IMR-90 (cell line): ENCODE results near the gene FGF3. TPM values are rescaled to one million over a fixed set of nuclear protein-coding genes. Genes with fewer than 3 reads are reported as not detected.

ENCODE experiments used
- ATAC-seq: fragments of 200-7000 bp; cut with Tn5 transposase; 2 replicates; pipeline ENCODE4 v1.9.1; 2020; ENCODE audit warnings: low read depth, mild to moderate bottlenecking, moderate library complexity
- BruUV-seq: library from RNA; stranded (reverse); fragments of 400-500 nt; replicated peaks from 2 replicates; lab custom pipeline; 2021; lab: Mats Ljungman, UMichigan
- CTCF ChIA-PET: fragments of 300-600 bp; formaldehyde crosslinking; extraction: SDS; loops from one replicate; lab custom pipeline; 2021; ENCODE audit warnings: antibody characterized with exemption; lab: Yijun Ruan, JAX
- POLR2A ChIA-PET: fragments of 300-600 bp; sonication (Branson Sonifier 250); formaldehyde crosslinking; loops from one replicate; lab custom pipeline; 2022; ENCODE audit warnings: antibody characterized with exemption; ENCODE audit not compliant: unreplicated experiment; lab: Charles Lee
- DNase-seq: peaks from one replicate; pipeline ENCODE4 v3.0.0; 2013
- H2AFZ ChIP-seq: replicated peaks from 2 replicates; pipeline ENCODE3; 2013; ENCODE audit warnings: low read length, mild to moderate bottlenecking; ENCODE audit not compliant: poor library complexity
- H2AK5ac ChIP-seq: 2 replicates; pipeline ENCODE4 v1.6.1; 2013; ENCODE audit warnings: low read depth, low read length, inconsistent platforms
- H2AK9ac ChIP-seq: replicated peaks from 2 replicates; pipeline ENCODE3; 2013; ENCODE audit warnings: mild to moderate bottlenecking, low read depth, low read length, moderate library complexity; ENCODE audit not compliant: poor library complexity
- H2BK120ac ChIP-seq: 2 replicates; pipeline ENCODE4 v1.6.1; 2013; ENCODE audit warnings: low read depth, low read length, inconsistent platforms
- H2BK15ac ChIP-seq: 3 replicates; pipeline ENCODE4 v1.6.1; 2013; ENCODE audit warnings: low read depth, low read length, inconsistent platforms
- H2BK20ac ChIP-seq: 2 replicates; pipeline ENCODE4 v1.6.1; 2013; ENCODE audit warnings: low read depth, mild to moderate bottlenecking, inconsistent platforms, low read length, moderate library complexity
- H2BK5ac ChIP-seq: 2 replicates; pipeline ENCODE4 v1.6.1; 2013; ENCODE audit warnings: mild to moderate bottlenecking, low read depth, low read length, inconsistent platforms; ENCODE audit not compliant: poor library complexity, severe bottlenecking
- H3K14ac ChIP-seq: replicated peaks from 2 replicates; pipeline ENCODE4 v1.6.1; 2013; ENCODE audit warnings: low read depth, low read length, inconsistent platforms
- H3K18ac ChIP-seq: 2 replicates; pipeline ENCODE4 v1.6.1; 2013; ENCODE audit warnings: low read depth, low read length, control low read depth
- H3K23ac ChIP-seq: 2 replicates; pipeline ENCODE4 v1.6.1; 2013; ENCODE audit warnings: low read depth, low read length, inconsistent platforms
- H3K27ac ChIP-seq: 2 replicates; pipeline ENCODE4 v1.5.1; 2013; ENCODE audit warnings: mild to moderate bottlenecking, control low read depth, low read length; ENCODE audit not compliant: insufficient read depth
- H3K27me3 ChIP-seq: 2 replicates; pipeline ENCODE4 v1.6.1; 2013; ENCODE audit warnings: low read length; ENCODE audit not compliant: control insufficient read depth, insufficient read depth
- H3K36me3 ChIP-seq: 2 replicates; pipeline ENCODE4 v1.6.1; 2013; ENCODE audit warnings: low read length, mixed read lengths; ENCODE audit not compliant: control insufficient read depth, insufficient read depth
- H3K4ac ChIP-seq: 2 replicates; pipeline ENCODE4 v1.6.1; 2013; ENCODE audit warnings: low read depth, low read length, inconsistent platforms
- H3K4me1 ChIP-seq: 2 replicates; pipeline ENCODE4 v1.6.1; 2013; ENCODE audit warnings: low read length, mixed read lengths; ENCODE audit not compliant: control insufficient read depth, insufficient read depth
- H3K4me2 ChIP-seq: 2 replicates; pipeline ENCODE4 v1.6.1; 2013; ENCODE audit warnings: low read depth, mild to moderate bottlenecking, control low read depth, low read length, moderate library complexity
- H3K4me3 ChIP-seq: 2 replicates; pipeline ENCODE4 v1.5.1; 2013; ENCODE audit warnings: low read depth, mild to moderate bottlenecking, control low read depth, low read length, moderate library complexity; ENCODE audit not compliant: insufficient read depth
- H3K56ac ChIP-seq: 2 replicates; pipeline ENCODE4 v1.6.1; 2013; ENCODE audit warnings: low read length, inconsistent platforms; ENCODE audit not compliant: insufficient read depth; ENCODE audit errors: extremely low read depth
- H3K79me1 ChIP-seq, 2 experiments: 2 replicates each; pipeline ENCODE4 v1.6.1; 2013; ENCODE audit warnings: low read length in 2 of 2, inconsistent platforms in 1 of 2, low read depth in 1 of 2
- H3K9ac ChIP-seq: 2 replicates; pipeline ENCODE4 v1.6.1; 2013; ENCODE audit warnings: low read depth, low read length, control low read depth
- H3K9me1 ChIP-seq: 2 replicates; pipeline ENCODE4 v1.6.1; 2013; ENCODE audit warnings: low read length, inconsistent platforms; ENCODE audit not compliant: insufficient read depth
- H3K9me3 ChIP-seq: 2 replicates; pipeline ENCODE4 v1.6.1; 2013; ENCODE audit warnings: low read length; ENCODE audit not compliant: control insufficient read depth, insufficient read depth
- H4K20me1 ChIP-seq: 2 replicates; pipeline ENCODE4 v1.6.1; 2013; ENCODE audit warnings: low read length, inconsistent platforms; ENCODE audit not compliant: insufficient read depth
- H4K5ac ChIP-seq: 2 replicates; pipeline ENCODE4 v1.6.1; 2013; ENCODE audit warnings: mild to moderate bottlenecking, low read depth, low read length, control low read depth
- H4K8ac ChIP-seq, 2 experiments: 2 replicates each; pipeline ENCODE4 v1.6.1; 2013; ENCODE audit warnings: low read depth in 2 of 2, low read length in 2 of 2, control low read depth in 1 of 2, inconsistent platforms in 1 of 2
- H4K91ac ChIP-seq: 2 replicates; pipeline ENCODE4 v1.6.1; 2013; ENCODE audit warnings: low read depth, low read length, inconsistent platforms; ENCODE audit not compliant: insufficient read depth
- BHLHE40 ChIP-seq: fragments of 150-350 bp; IDR thresholded peaks from 2 replicates; pipeline ENCODE4 v1.6.1; 2016; ENCODE audit warnings: mild to moderate bottlenecking, low read depth, low read length
- CHD1 ChIP-seq: IDR thresholded peaks from 2 replicates; pipeline ENCODE4 v1.6.1; 2012; ENCODE audit warnings: low read depth, low read length, improper control_type of control experiment
- CTCF ChIP-seq: conservative IDR thresholded peaks from 2 replicates; pipeline ENCODE4 v1.5.1; 2012; ENCODE audit warnings: mild to moderate bottlenecking, low read depth, low read length, improper control_type of control experiment
- MAZ ChIP-seq: IDR thresholded peaks from 2 replicates; pipeline ENCODE4 v1.6.1; 2012; ENCODE audit warnings: low read depth, mild to moderate bottlenecking, low read length, improper control_type of control experiment, moderate library complexity, borderline replicate concordance
- SMC3 ChIP-seq: fragments of 150-350 bp; IDR thresholded peaks from 2 replicates; pipeline ENCODE4 v1.6.1; 2016; ENCODE audit warnings: low read depth, mild to moderate bottlenecking, antibody characterized with exemption, low read length, moderate library complexity
- USF2 ChIP-seq: fragments of 150-350 bp; IDR thresholded peaks from 2 replicates; pipeline ENCODE4 v1.6.1; 2017; ENCODE audit warnings: mild to moderate bottlenecking, antibody characterized with exemption, low read length, low read depth
- WGBS, 2 experiments: methylation state at CpG; one replicate each; pipeline versions ENCODE4 v1.1.5 to v1.1.7; 2013; ENCODE audit warnings: missing lambda C conversion rate in 2 of 2; ENCODE audit not compliant: insufficient read length in 1 of 2; ENCODE audit errors: extremely low coverage in 2 of 2; 5-methylcytosine and 5-hydroxymethylcytosine counted together
- dilution Hi-C: fragments of 300-500 bp; cut with HindIII; formaldehyde crosslinking; loops from one replicate; pipeline ENCODE4 v1.14.3; 2018; ENCODE audit warnings: low sequenced_read_pairs; ENCODE audit not compliant: unreplicated experiment
- in situ Hi-C: fragments of 300-500 bp; cut with MboI; formaldehyde crosslinking; loops from 3 replicates; pipeline ENCODE4 v1.14.3; 2019; ENCODE audit warnings: low sequenced_read_pairs, inconsistent platforms, mixed read lengths
- intact Hi-C: fragments of 100-400 bp; cut with micrococcal nuclease; formaldehyde crosslinking; loops from 2 replicates; pipeline ENCODE4 v1.10.0; 2022
- polyA plus RNA-seq, 3 experiments: library from polyadenylated mRNA; depleted of rRNA; stranded (reverse); fragments of >200 nt; gene quantifications; 2 replicates each; pipeline ENCODE4 v1.2.3, GENCODE V29; 2012; ENCODE audit warnings: low replicate concordance in 1 of 3
- total RNA-seq: library from RNA; depleted of rRNA; stranded (reverse); fragments of >200 nt; gene quantifications from 2 replicates; pipeline ENCODE4 v1.2.3, GENCODE V29; 2012

FGF3 gene
- total and polyA plus RNA-seq, 2 of the 4 experiments (the other 2 are of a cell fraction): not detected

DNA sequence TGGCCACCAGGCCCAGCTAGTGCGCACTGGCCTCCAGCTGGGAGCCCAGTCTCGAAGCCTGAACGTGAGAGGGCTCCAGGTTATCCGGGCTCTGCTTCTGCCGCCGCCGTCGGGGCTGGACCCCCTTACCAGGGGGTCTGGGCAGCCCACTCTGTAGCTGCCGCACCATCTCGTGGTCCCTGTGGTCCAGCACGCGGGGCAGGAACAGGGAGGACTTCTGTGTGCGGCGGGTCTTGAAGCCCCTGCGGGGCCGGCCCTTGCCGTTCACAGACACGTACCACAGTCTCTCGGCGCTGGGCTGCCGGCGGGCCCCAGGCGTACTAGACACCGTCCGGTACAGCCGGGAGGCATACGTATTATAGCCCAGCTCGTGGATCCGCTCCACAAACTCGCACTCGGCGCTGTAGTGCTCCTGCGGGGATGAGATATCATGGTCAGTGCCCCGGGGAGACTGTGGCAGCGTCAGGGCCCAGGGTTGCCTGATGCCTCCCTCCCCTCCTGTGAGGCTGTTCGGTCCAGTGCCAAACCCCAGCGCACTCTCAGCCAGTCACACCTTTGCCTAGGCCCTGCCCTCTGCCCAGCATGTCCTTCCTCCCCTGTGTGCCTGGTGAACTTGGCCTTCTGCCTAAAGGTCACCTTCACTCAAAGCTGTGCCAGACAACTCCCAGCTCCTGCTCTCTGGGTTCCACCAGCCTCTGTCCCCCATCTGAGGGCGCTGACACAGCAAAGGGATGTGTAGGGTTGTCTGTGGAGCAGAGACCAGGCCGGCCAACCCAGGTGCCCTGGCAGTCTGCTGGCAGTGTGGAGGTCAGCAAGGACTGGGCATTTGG is 8.7 kb downstream of the FGF3 start (continued):
- TF ChIP-seq CHD1: no peak

- dilution Hi-C loops: no loop called here
These were observed 10.5 kb downstream of the FGF3 start for GRCh38 chr11:69808667-69809086.

More at GRCh38 chr11:69808667-69809086, 10.5 kb downstream of the FGF3 start:
- H3K9me3 ChIP-seq: peaks cover 2% of the 10 kb centered on the region; the same call in 1 of the 2 replicates
- no peak overlapping the region for H2BK5ac ChIP-seq
- CTCF ChIA-PET: no interaction called here
- H2AFZ ChIP-seq: peak overlapping the region; percentile 34
- 7% methylated on average over 6 of the region's 7 CpGs; no CpG with 5 or more reads in 1 of the 2 experiments for WGBS, 2 experiments
- H3K9me1 ChIP-seq: no peaks in the 10 kb centered on the region
- H3K27ac ChIP-seq: no peak overlapping the region
- no peaks in the 10 kb centered on the region for H3K79me1 ChIP-seq
- H4K91ac ChIP-seq: no peak overlapping the region
- intact Hi-C loops: no loop called here
- no peak overlapping the region for H3K4ac ChIP-seq
- H2BK15ac ChIP-seq: no peak overlapping the region
- in situ Hi-C loops: loop anchor here (10.0 kb wide), 1 partner anchor 104 kb away; the partner anchor contains the start of gene FGF19
- peak; percentile 75 for ATAC-seq
- no peak overlapping the region for H3K4me3 ChIP-seq
- no peak overlapping the region for H4K5ac ChIP-seq
- H3K36me3 ChIP-seq: no peaks in the 10 kb centered on the region
- H3K27me3 ChIP-seq: peaks cover 38% of the 10 kb centered on the region
- H2BK20ac ChIP-seq: no peak overlapping the region
- POLR2A ChIA-PET: no interaction called here
- DNase-seq: peak; percentile 45
- H3K4me2 ChIP-seq: no peak overlapping the region; the same call in 1 of the 2 replicates
- no peak for TF ChIP-seq CHD1
- TF ChIP-seq CTCF: no peak
- no peak; the same call in 1 of the 2 replicates for TF ChIP-seq USF2
- no peak for TF ChIP-seq SMC3
- TF ChIP-seq BHLHE40: peak; percentile 69
- TF ChIP-seq MAZ: no peak
- no peak overlapping the region for H3K56ac ChIP-seq
- no peak overlapping the region for H3K9ac ChIP-seq
- H2AK9ac ChIP-seq: no peak overlapping the region
- H3K4me1 ChIP-seq: no peaks in the 10 kb centered on the region; the same call in 1 of the 2 replicates
- no TSS peak for BruUV-seq
- no peak overlapping the region for H4K8ac ChIP-seq
- H4K20me1 ChIP-seq: peaks cover 3% of the 10 kb centered on the region; the same call in 1 of the 2 replicates
- H3K18ac ChIP-seq: no peak overlapping the region
- no peak overlapping the region for H3K23ac ChIP-seq
- no peak overlapping the region for H2BK120ac ChIP-seq
- H2AK5ac ChIP-seq: no peak overlapping the region
- no peak overlapping the region for H3K14ac ChIP-seq
